Measurements from ENCODE around the gene DEGS2.

Gene DEGS2

DNA sequence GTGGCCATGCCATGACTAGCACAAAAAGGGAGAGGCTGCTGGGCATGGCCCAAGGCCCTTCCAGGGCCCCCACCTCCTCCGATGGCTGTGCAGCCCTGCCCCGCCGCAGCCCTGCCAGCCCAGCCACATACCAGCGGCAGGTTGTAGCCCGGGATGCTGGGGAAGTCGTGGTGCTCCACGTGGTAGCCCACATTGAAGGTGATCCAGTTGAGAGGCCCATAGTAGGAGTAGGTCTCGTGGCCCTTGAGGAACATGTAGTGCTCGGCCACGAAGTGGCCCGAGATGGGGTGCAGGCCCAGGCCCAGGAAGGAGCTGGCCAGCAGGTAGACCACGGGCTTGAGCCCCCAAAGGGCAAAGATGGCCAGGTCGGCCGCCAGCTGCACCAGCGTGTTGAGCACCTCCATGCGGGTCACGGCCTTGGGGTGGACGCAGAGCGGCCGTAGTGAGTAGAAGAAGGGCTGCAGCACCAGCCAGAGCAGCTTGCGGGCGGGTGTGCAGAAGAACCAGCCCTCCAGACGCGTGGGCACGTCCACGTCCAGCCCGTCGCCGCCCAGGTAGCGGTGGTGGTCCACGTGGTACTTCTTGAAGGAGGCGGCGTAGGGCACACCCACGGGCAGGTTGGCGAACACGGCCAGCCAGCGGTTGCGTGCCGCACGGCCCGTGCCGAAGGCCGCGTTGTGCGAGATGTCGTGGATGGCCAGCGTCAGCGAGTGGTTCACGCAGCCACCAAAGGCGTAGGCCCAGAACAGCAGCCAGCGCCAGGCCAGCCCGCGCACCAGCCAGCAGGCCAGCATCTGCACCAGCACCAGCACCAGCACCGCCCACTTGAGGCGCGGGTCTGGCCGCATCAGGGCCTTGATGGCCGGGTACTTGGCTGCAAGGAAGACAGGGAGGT, 10.4 kb downstream of the DEGS2 start:
- no peak overlapping the region for H3K4me2 ChIP-seq (ENCODE audit: low read length)
- H3K9me3 ChIP-seq (ENCODE audit: control insufficient read depth, insufficient read depth, low read length): no peaks in the 10 kb centered on the region
- no peak overlapping the region for H3K27ac ChIP-seq (ENCODE audit: low read depth, low read length)
- H3K9me2 ChIP-seq (replicated peaks; ENCODE audit: control insufficient read depth, low read length): no peaks in the 10 kb centered on the region
- no peaks in the 10 kb centered on the region for H3K79me2 ChIP-seq (ENCODE audit: control insufficient read depth, low read length)
- H3K36me3 ChIP-seq (ENCODE audit: control insufficient read depth, low read length): no peaks in the 10 kb centered on the region
- no peaks in the 10 kb centered on the region for H3K27me3 ChIP-seq (ENCODE audit: control insufficient read depth, low read length)
- H4K20me1 ChIP-seq (ENCODE audit: control insufficient read depth, insufficient read depth, low read depth, low read length): no peaks in the 10 kb centered on the region
- H3K4me1 ChIP-seq (ENCODE audit: control insufficient read depth, low read length): peaks cover 21% of the 10 kb centered on the region
- H3F3A ChIP-seq (ENCODE audit: control insufficient read depth, insufficient read depth): no peaks in the 10 kb centered on the region
- TF ChIP-seq EZH2phosphoT487 (IDR thresholded peaks at IDR 0.05; ENCODE audit: borderline replicate concordance, low read length) (no peak), CTCF (IDR thresholded peaks at IDR 0.05; ENCODE audit: low read depth, low read length, poor library complexity, severe bottlenecking) (no peak)
- H3K4me3 ChIP-seq (ENCODE audit: low read length): no peak overlapping the region

GRCh38 chr14:100147691-100148464, 11.6 kb downstream of the DEGS2 start:
- H3K79me2 ChIP-seq (ENCODE audit: control insufficient read depth, low read length): no peaks in the 10 kb centered on the region
- no peaks in the 10 kb centered on the region for H4K20me1 ChIP-seq (ENCODE audit: control insufficient read depth, insufficient read depth, low read depth, low read length)
- H3K9me2 ChIP-seq (replicated peaks; ENCODE audit: control insufficient read depth, low read length): no peaks in the 10 kb centered on the region
- no peaks in the 10 kb centered on the region for H3K9me3 ChIP-seq (ENCODE audit: control insufficient read depth, insufficient read depth, low read length)
- no peak overlapping the region for H3K27ac ChIP-seq (ENCODE audit: low read depth, low read length)
- H3K4me1 ChIP-seq (ENCODE audit: control insufficient read depth, low read length): peaks cover 21% of the 10 kb centered on the region
- TF ChIP-seq EZH2phosphoT487 (IDR thresholded peaks at IDR 0.05; ENCODE audit: borderline replicate concordance, low read length): no peak
- no peak for TF ChIP-seq CTCF (IDR thresholded peaks at IDR 0.05; ENCODE audit: low read depth, low read length, poor library complexity, severe bottlenecking)
- no peaks in the 10 kb centered on the region for H3F3A ChIP-seq (ENCODE audit: control insufficient read depth, insufficient read depth)
- H3K36me3 ChIP-seq (ENCODE audit: control insufficient read depth, low read length): no peaks in the 10 kb centered on the region
- peak overlapping the region; percentile 63 for H3K4me2 ChIP-seq (ENCODE audit: low read length)
- peak overlapping the region; percentile 46 for H3K4me3 ChIP-seq (ENCODE audit: low read length)
- H3K27me3 ChIP-seq (ENCODE audit: control insufficient read depth, low read length): no peaks in the 10 kb centered on the region

- no peaks in the 10 kb centered on the region for H3K36me3 ChIP-seq (ENCODE audit: control insufficient read depth, low read length)
- H3K9me2 ChIP-seq (replicated peaks; ENCODE audit: control insufficient read depth, low read length): no peaks in the 10 kb centered on the region
- H3K79me2 ChIP-seq (ENCODE audit: control insufficient read depth, low read length): no peaks in the 10 kb centered on the region
- TF ChIP-seq EZH2phosphoT487 (IDR thresholded peaks at IDR 0.05; ENCODE audit: borderline replicate concordance, low read length) (no peak), CTCF (IDR thresholded peaks at IDR 0.05; ENCODE audit: low read depth, low read length, poor library complexity, severe bottlenecking) (peak; percentile 4)
- no peaks in the 10 kb centered on the region for H4K20me1 ChIP-seq (ENCODE audit: control insufficient read depth, insufficient read depth, low read depth, low read length)
- H3F3A ChIP-seq (ENCODE audit: control insufficient read depth, insufficient read depth): no peaks in the 10 kb centered on the region
- H3K27ac ChIP-seq (ENCODE audit: low read depth, low read length): no peak overlapping the region
- H3K27me3 ChIP-seq (ENCODE audit: control insufficient read depth, low read length): no peaks in the 10 kb centered on the region
- H3K4me1 ChIP-seq (ENCODE audit: control insufficient read depth, low read length): peaks cover 21% of the 10 kb centered on the region
- peak overlapping the region; percentile 63 for H3K4me2 ChIP-seq (ENCODE audit: low read length)
- peak overlapping the region; percentile 46 for H3K4me3 ChIP-seq (ENCODE audit: low read length)
- H3K9me3 ChIP-seq (ENCODE audit: control insufficient read depth, insufficient read depth, low read length): no peaks in the 10 kb centered on the region
Measured at GRCh38 chr14:100147181-100147631, 12.2 kb downstream of the DEGS2 start.
